HG03175 (cell line): ENCODE measurements around the gene TBC1D14.
"Not testable (repeated sequence)": the region's sequence is repeated elsewhere in the genome, so short reads cannot be mapped to it uniquely, and the experiment has no call there.

Source experiments
- ATAC-seq: cut with Tn5 transposase; IDR thresholded peaks from one replicate; pipeline ENCODE4 v1.9.1; 2021; ENCODE audit warnings: mild to moderate bottlenecking, moderate library complexity; ENCODE audit not compliant: unreplicated experiment

Gene TBC1D14

DNA sequence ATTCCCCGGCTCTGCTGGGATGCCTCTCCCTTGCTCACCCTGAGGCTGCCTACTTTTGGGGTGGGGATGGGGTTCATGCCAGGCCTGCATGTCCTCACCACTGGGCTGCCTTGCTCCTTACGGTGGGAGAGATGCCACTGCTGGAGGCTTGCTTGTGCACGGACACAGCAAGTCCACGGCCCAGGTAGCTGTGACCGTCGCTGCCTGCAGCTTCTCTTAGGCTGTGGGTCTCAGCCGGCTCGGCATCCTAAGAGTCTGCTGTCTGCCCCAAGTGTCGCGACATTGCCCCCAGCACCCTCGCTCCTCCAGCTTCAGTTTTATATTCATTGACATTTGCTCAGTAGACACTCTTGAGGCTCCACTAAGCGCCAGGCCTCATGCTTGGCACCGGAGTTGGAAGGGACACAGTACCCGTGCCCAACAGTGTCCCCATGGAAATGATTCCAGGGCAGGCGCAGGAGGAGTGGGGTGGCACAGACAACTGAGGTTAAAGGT, 58.3 kb downstream of the TBC1D14 start:
- ATAC-seq, result no peak

DNA sequence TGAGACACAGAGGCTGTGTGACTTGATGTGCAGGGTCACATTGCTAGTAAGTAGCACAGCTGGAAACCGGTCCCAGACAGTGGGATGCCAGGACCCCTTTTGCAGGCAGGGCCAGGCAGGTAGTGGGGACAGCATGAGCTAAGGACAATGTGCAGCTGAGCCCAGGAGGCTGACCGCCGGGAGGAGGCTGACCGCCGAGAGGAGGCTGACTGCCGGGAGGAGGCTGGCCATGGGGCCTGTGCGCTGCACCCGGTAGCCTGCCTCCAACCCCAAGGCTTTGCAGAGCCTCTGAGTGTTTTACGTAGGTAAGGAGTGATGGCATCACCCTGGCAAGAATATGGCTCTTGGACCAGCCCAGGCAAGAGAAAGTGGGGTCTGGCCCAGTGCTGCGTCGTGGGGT, 58.9 kb downstream of the TBC1D14 start:
- ATAC-seq, result no peak

GRCh38 chr4:6969826-6970800, 60.5 kb downstream of the TBC1D14 start:
- ATAC-seq, result peak; percentile 88

DNA sequence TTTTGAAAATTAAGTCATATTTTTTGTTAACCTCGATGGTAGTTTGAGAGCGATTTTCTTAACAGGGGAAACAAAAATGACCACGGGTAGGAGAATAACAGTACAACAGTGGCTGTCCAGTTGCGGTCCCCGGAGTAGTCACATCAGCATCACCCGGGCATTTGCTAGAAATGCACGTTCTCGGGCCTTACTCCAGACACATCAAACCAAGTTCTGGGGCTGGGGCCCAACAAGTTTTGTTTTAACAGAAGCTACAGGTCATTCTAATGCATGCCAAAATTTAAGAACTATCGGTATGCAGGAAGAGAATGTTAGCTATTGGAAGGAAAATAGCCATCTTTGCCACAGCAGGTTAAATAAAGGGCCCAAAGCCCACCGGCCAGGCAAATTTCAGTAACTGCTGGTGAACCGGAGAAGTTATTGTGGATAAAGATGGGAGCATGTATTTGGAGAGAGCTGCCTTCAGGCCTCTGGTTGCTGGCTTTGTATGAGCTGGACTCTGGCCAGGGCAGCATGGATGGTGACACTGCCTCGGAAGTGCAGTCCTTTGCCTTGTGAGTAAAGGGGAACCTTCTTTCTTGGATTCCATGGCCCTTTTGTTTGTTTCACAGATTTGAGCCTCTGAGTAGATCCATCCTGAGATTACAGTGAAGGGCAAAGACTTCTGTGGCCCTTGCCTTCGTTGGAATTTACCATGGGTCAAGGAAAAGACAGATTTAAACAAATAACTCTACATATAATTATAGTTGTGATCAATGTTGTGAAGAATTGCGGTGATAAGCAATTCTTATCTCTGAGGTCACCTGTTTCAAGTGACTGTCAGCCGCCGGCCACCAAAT, 62.1 kb downstream of the TBC1D14 start:
- no peak for ATAC-seq

- ATAC-seq, result no peak
Observed at GRCh38 chr4:6972375-6972650, 62.7 kb downstream of the TBC1D14 start.

- ATAC-seq, result no peak
Observed at GRCh38 chr4:6972911-6973310, 63.3 kb downstream of the TBC1D14 start.

DNA sequence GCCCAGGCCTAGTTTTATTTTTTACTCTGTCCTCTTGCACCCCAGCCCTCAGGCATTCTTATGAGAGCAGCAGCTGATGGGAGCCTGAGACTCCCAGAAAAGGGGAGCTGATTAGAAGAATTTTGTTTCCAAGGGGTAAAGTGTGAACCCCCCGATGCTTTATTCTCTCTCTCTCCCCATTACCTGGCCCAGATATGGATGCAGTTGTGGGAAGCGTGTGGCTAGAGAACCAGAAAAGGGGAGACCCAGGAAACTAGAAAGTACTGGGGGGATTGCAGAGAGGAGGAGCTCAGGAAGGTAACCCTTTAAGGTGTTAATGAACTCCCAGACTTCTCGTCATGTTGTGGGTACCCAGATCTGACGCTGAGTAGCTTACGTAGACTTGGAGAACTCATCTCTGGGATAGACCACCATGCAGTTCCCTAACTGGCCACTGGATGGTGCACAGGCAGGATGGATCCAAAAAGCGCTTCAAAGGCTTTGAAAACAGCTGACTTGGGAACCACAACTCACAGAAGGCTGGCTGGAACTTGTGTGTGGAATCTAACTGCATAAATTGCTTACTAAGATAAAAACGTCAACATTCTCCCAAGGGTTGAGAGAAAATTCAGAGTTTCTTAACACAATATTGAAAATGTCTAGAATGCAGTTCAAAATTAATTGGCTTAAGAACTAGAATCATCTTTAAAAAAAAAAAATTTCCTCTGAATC, 64.7 kb downstream of the TBC1D14 start:
- ATAC-seq, result peak; percentile 63

DNA sequence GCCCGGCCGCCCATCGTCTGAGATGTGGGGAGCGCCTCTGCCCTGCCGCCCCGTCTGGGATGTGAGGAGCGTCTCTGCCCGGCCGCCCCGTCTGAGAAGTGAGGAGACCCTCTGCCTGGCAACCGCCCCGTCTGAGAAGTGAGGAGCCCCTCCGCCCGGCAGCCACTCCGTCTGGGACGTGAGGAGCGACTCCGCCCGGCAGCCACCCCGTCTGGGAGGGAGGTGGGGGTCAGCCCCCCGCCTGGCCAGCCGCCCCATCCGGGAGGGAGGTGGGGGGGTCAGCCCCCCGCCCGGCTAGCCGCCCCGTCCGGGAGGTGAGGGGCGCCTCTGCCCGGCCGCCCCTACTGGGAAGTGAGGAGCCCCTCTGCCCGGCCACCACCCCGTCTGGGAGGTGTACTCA, 68.2 kb downstream of the TBC1D14 start:
- not testable (repeated sequence) for ATAC-seq

DNA sequence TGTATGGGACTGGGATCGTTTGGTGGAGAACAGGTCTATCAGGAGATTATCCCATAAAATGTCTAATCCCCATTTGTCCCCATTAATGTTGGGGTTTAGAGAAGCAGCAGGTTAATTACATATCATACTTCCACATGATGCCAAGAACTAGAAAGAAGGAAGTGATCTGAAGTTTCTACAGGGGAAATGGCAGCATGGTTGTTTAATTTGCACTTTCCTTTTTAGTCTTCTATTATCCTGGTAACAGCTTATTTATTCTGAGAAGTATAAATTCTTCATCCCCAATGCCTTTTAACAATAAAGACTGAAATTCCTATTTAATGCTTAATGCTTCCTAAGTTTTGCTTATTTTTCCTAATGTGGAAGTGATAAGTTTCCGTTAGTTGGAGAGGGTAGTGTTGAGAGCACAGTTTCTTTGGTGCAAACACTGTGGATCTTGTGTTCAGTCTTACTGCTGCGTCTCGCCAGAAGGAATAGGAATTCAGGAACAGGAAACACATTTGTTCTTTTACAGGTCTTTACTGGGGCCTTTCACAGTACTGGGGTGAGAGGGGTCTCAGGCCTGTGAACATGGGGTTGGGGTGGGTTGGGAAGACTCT, 74.0 kb downstream of the TBC1D14 start:
- no peak for ATAC-seq

DNA sequence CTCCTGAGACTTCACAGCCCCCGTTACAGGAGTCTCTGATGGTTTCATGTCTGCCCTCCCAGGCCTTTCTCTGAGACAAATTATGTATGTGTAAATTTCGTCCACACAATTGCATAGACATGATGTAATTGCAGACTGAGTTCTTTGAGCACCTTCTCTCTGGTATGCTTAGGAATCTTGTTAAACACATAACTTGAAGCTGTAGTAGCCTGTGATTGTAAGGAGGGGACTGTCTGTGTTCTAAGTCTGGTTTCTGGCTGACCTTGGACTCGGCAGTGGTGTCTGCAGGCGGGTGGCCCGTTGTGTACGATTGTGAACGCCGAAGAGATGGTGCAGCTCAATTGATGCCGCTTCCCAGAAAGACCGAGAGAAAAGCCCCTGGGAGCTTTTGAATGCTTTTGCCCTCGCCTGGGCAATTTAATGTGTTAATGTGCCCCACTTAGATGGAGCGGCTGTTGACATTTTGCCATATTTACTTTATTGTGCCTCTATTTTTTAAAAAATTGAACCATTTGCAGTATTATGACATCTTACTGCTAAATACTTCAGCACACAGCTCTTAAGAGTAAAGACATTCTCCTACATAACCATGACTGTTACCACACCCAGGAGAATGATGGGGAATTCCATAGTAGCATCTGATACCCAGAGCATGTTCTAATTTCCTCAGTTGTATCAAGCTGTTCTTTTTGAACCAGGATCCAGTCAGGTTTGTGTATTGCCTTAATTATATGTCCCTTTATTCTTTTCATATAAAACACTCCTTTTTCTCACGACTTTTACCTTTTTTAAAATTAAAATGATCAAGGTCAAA, 75.2 kb downstream of the TBC1D14 start:
- ATAC-seq, result no peak

DNA sequence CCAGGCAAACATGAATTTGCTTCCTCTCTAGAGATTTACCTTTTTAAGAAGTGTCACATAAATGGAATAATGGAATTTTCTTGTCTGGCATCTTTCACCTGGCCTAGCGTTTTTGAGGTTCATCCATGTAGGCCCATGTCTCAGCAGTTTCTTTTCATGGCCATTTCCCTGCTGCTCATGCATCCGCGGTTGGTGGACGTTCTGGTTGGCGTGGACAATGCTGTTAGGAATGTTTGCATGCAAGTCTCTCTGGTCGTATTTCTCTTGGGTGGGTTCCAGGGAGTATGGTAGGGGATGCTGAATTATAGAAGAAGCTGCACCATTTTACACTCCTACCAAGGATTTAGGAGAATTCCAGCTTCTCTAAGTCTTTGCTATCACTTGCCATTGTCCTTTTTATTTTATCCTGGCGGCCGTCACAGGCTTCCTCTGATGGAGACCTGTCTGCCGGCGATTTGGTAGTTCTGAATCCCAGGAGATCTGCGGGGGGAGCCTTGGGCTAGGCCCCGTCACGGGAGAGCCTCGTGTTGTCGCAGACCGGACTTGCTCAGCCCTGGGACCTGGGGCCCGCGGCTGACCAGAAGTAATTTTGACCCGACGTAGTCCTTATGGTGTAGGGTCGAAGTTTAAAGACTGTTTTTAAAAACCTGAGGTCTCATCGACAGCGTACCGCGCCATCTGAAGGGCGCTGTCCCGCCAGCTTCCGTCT, 76.6 kb downstream of the TBC1D14 start:
- ATAC-seq, result peak; percentile 30

DNA sequence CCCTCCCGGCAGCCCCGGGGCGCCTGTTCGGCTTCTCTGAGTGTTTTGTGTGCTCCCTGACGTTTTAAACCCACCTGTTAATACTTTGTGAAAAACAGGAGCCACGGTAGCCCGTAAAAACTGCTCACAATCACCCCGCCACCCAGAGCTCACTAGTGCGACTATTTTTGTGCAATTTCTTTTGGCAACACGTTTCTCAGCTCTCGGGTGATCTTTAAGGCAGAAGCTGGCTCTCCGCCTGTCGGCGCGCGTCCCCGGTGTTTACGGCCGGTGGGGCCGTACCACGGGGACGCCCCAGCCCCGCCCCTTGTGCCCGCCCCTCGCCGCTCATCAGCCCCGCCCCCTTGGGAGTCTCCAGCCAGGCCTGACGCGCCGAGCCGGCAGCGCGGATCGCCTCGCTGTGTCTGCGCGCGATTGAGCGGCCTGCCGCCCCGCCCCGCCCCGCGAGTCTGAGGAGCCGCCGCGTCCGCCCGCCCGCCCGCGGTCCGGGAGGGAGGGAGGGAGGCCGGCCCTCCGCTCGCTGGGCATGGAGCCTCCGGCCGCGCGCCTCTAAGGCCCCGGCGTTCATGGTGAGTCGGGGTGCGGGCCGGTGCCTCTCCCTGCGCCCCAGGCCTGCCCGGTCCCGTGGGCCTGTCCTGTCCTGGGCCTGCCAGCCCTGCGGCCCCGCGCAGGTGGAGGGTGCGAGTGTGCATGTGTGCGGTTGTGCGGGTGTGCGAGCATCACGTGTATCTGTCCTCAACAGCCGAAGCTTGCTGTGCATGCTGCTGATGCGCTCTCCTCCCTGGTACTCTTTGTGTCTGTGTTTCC, 77.4 kb downstream of the TBC1D14 start:
- peak; percentile 78 for ATAC-seq

GRCh38 chr4:6987588-6987961, 77.9 kb downstream of the TBC1D14 start:
- ATAC-seq, result no peak

DNA sequence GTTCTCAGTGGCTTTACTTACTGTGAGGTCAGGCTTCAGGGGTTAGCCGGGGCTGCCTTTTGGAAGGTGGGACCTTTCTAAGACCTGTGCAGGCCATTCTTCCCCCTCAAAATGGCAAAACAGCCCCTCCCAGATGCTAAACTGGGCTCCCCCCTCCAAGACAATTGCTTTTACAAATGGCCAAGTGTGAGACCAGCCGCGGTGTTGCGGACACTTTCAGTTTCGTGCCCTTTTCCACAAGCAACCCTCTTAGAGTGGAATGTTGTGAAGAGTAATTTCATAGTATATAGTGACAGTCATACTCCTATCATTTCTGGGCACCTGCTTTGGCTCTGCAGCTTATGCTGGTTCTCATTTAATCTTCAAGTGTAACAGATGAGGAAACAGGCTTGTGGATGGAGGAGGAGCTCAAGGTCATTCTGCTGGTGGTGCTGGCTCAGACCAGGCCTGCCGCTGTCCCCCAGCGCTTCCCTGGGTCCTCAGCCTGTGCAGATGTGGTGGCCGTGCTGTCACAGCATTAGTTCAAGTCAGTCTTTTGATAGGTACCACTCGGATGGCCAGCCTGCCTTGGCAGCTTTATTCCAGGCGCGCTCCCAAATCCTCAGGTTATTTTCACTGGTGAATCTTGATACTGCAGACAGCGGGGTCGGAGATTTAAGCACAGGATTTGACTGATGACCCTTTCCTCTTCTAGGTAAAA, 78.5 kb downstream of the TBC1D14 start:
- ATAC-seq, result no peak

GRCh38 chr4:6989331-6989923, 79.8 kb downstream of the TBC1D14 start:
- no peak for ATAC-seq

DNA sequence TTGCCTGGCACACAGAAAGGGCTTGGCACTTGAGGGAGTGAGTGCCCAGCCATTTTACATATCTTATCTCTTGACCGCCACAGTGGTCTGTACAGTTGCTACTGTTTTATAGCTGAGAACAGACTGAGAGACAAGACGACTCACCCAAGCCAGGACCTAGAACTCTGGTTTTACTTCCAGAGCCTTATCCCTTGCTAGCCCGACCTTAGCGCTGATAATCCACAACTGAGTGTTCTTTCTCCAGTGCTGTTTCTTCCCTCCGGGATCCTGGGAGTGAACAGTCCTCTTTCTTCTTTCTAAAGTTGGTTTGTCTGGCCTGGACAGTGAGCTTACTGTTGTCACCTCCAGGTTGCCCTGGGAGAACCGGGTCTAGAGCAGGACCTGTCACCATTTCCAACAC, 81.0 kb downstream of the TBC1D14 start:
- ATAC-seq, result no peak

GRCh38 chr4:6991249-6991648, 81.6 kb downstream of the TBC1D14 start:
- no peak for ATAC-seq
